HepG2 (cell line): ENCODE results near the gene EEFSEC. TPM values are rescaled to one million over a fixed set of nuclear protein-coding genes. Genes with fewer than 3 reads are reported as not detected.

Experiments
- ATF2 ChIP-seq: sonication (generic); formaldehyde crosslinking; IDR thresholded peaks from 2 replicates; pipeline ENCODE4 v1.4.0; 2020; ENCODE audit warnings: missing genetic modification reagents
- CREBL2 ChIP-seq: sonication (generic); formaldehyde crosslinking; IDR thresholded peaks from 2 replicates; pipeline ENCODE4 v1.8.1; 2023; ENCODE audit warnings: missing genetic modification reagents, mild to moderate bottlenecking, borderline replicate concordance
- E2F1 ChIP-seq: sonication (generic); formaldehyde crosslinking; IDR thresholded peaks from 2 replicates; pipeline ENCODE4 v1.5.0; 2020; ENCODE audit warnings: missing genetic modification reagents
- HNF4A ChIP-seq: sonication (generic); formaldehyde crosslinking; IDR thresholded peaks from 2 replicates; pipeline ENCODE4 v1.4.0; 2020; ENCODE audit warnings: missing genetic modification reagents
- PRMT3 ChIP-seq: sonication (generic); formaldehyde crosslinking; IDR thresholded peaks from 2 replicates; pipeline ENCODE4 v1.8.1; 2022; ENCODE audit warnings: low read depth, mild to moderate bottlenecking, moderate library complexity, missing genetic modification reagents, borderline replicate concordance
- SKI ChIP-seq: fragments of 450-650 bp; IDR thresholded peaks from one replicate; pipeline ENCODE4 v1.6.1; 2018; ENCODE audit warnings: mild to moderate bottlenecking; ENCODE audit not compliant: partially characterized antibody
- TFDP2 ChIP-seq: sonication (generic); formaldehyde crosslinking; IDR thresholded peaks from 2 replicates; pipeline ENCODE4 v1.4.0; 2020; ENCODE audit warnings: missing genetic modification reagents
- ZNF121 ChIP-seq: sonication (generic); formaldehyde crosslinking; IDR thresholded peaks from 2 replicates; pipeline ENCODE4 v1.5.0; 2020; ENCODE audit warnings: mild to moderate bottlenecking, missing genetic modification reagents
- ZNF235 ChIP-seq: sonication (generic); formaldehyde crosslinking; IDR thresholded peaks from 2 replicates; pipeline ENCODE4 v1.8.1; 2023; ENCODE audit warnings: mild to moderate bottlenecking, missing genetic modification reagents, borderline replicate concordance
- ZNF543 ChIP-seq: sonication (generic); formaldehyde crosslinking; IDR thresholded peaks from 2 replicates; pipeline ENCODE4 v1.4.0; 2020; ENCODE audit warnings: mild to moderate bottlenecking, missing genetic modification reagents
- ZNF782 ChIP-seq: sonication (generic); formaldehyde crosslinking; IDR thresholded peaks from 2 replicates; pipeline ENCODE4 v1.4.0; 2020; ENCODE audit warnings: missing genetic modification reagents, mild to moderate bottlenecking, borderline replicate concordance
- polyA plus RNA-seq, 8 experiments: library from polyadenylated mRNA; depleted of rRNA in 3 of 8; stranded (reverse) in 7 of 8; unstranded in 1 of 8; fragments of >200 nt; fragmentation: Illumina TruSeq in 4 of 8; extraction: Trizol in 4 of 8; gene quantifications; 2 replicates each; pipeline versions ENCODE4 v1.2.1 to v1.2.3, GENCODE V29; 2011 to 2016; ENCODE audit warnings: low read depth in 4 of 8, missing spikeins in 1 of 8, mixed read lengths in 1 of 8; ENCODE audit not compliant: insufficient read depth in 1 of 8
- total RNA-seq, 5 experiments: library from RNA; depleted of rRNA; stranded (reverse); fragments of >200 nt; fragmentation: Illumina TruSeq; extraction: Trizol; gene quantifications; 2 replicates each; pipeline ENCODE4 v1.2.3, GENCODE V29; 2016; ENCODE audit warnings: low read depth in 1 of 5

EEFSEC gene
- total and polyA plus RNA-seq, 2 of the 13 experiments (the other 11 are each of a cell fraction or from before 2014, with no cell fraction given): 6.4 to 24.2 TPM

GRCh38 chr3:128311441-128311844, 158.2 kb downstream of the EEFSEC start (continued):
- no peak for TF ChIP-seq SKI
- TF ChIP-seq CREBL2 (CRISPR knock-in tag): no peak
- no peak for TF ChIP-seq ZNF121
- no peak for TF ChIP-seq ATF2 (CRISPR knock-in tag)
- no peak for TF ChIP-seq ZNF235 (CRISPR knock-in tag)
- no peak for TF ChIP-seq PRMT3 (CRISPR knock-in tag)
- no peak for TF ChIP-seq E2F1 (CRISPR knock-in tag)
- no peak for TF ChIP-seq ZNF543 (CRISPR knock-in tag)
- no peak for TF ChIP-seq ZNF782 (CRISPR knock-in tag)
- TF ChIP-seq TFDP2: no peak
- TF ChIP-seq HNF4A: no peak
